Measurements from ENCODE around the gene ERC2. TPM values are rescaled to one million over a fixed set of nuclear protein-coding genes. Genes with fewer than 3 reads are reported as not detected.
A peak's percentile ranks its signal among the peaks of the same experiment; 100 is the strongest.

Gene ERC2
- polyA plus RNA-seq, 2 of the 4 experiments (the other 2 are of a cell fraction): 0.16 TPM; not detected in 1

DNA sequence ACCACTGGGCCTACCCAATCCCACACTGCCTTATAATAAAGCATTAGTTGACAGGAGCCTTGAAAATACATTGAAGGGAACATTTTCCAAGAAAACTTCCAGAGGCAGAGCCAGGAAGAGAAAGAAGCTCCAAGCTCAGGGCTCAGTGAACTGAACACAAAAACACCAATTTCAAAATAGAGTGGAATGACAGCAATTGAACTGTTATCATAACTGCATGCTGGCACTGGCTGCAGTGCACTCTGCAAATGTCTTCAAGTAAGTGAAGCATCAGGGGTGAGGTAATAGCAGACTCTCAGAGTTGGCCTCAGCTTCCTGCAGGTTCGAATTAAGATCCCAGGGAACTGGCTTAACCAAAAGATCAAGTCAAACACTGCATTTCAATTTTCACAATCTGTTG, 593.2 kb downstream of the ERC2 start:
- Histone ChIP-seq H3K4me2 (no peak overlapping the region), H3K9me3 (no peaks in the 10 kb centered on the region), H3K4me3 (no peak overlapping the region), H3K4me1 (peaks cover 11% of the 10 kb centered on the region; the same call in 1 of the 3 replicates), H3K27ac (no peak overlapping the region)
- FAIRE-seq: no peak
- ATAC-seq: no peak
- POLR2A ChIA-PET: no interaction called here
- no peak for DNase-seq (ENCODE audit: low read depth in 1 of 2, low spot score in 1 of 2)
- 30% methylated on average over 1 of the region's 1 CpG for WGBS (ENCODE audit: missing lambda C conversion rate)
- CTCF ChIA-PET: interaction anchor here (1.8 kb wide), 1 partner anchor 23 kb away, joined by 3 read pairs; no protein-coding TSS in a partner anchor
- TF ChIP-seq SREBF2 (IDR thresholded peaks at IDR 0.05) (no peak), RAD21 (conservative IDR thresholded peaks at IDR 0.05 in 1 of 2, IDR thresholded peaks at IDR 0.05 in 1 of 2) (no peak), NPAS2 (CRISPR knock-in tag; IDR thresholded peaks at IDR 0.05; ENCODE audit: borderline replicate concordance) (no peak), POLR2AphosphoS2 (conservative IDR thresholded peaks at IDR 0.05; ENCODE audit: low read length) (no peak)

DNA sequence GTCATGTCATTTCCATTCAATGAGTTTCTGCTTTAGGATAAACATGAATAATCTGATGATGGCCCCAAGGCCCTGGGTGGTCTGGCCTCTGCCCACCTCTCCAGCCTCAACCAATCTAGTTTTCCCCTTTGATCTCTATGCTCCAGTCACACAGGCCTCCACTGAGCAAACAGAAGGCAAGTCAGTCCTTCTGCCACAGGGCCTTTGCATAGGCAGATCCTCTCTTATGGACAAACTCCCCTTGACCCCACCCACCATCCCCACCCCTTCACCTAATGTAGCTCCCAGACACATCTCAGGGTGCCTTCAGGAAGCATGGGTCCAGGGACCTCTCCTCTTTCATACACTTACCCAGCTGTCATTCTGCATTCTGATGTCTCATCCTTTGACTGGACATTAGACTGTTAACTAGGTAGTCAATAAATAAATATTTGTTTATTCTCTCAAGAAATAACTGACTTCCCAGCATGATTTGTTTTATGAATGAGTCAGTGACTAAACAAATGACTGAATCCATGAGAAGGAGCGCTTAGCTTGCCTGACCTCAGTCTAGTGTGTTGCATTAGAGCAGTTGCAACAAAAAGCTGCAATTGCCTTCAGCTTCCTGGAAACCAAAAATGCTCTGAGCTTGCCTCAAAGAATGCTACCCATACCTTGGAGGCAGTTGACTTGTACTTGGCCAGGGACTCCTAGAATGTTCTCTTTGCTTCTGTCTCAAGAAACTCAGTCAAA, 594.6 kb downstream of the ERC2 start:
- no peak overlapping the region for H3K4me3 ChIP-seq
- TF ChIP-seq FOSL2 (IDR thresholded peaks at IDR 0.05) (no peak), FOSL2 (CRISPR knock-in tag; IDR thresholded peaks at IDR 0.05) (peak; percentile 66), JUNB (IDR thresholded peaks at IDR 0.05) (peak; percentile 32; the same call in 1 of the 2 replicates), BHLHE40 (IDR thresholded peaks at IDR 0.05; ENCODE audit: low read depth, low read length) (no peak), KDM1A (IDR thresholded peaks at IDR 0.05; ENCODE audit: low read depth) (no peak), RCOR1 (IDR thresholded peaks at IDR 0.05; ENCODE audit: low read depth, low read length) (no peak), EHMT2 (IDR thresholded peaks at IDR 0.05; ENCODE audit: low read depth) (no peak), CEBPB (IDR thresholded peaks at IDR 0.05) (peak; percentile 15 to 47; a peak in 1 of 4 replicates)
- TF ChIP-seq, protein P1, sequence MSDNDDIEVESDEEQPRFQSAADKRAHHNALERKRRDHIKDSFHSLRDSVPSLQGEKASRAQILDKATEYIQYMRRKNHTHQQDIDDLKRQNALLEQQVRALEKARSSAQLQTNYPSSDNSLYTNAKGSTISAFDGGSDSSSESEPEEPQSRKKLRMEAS (IDR thresholded peaks at IDR 0.05): 0 out of 2 replicates have a peak, but pooled peaks have one; percentile 15
- ATAC-seq: peak; percentile 85 to 90
- 0% methylated on average over 1 of the region's 1 CpG for WGBS (ENCODE audit: missing lambda C conversion rate)
- peak in 1 of 2 experiments; percentile 76 for DNase-seq (ENCODE audit: low read depth in 1 of 2, low spot score in 1 of 2)
- peak overlapping the region; percentile 25; the same call in 2 of the 3 replicates for H3K4me2 ChIP-seq
- CTCF ChIA-PET: interaction anchor here (1.8 kb wide), 1 partner anchor 25 kb away, joined by 3 read pairs; no protein-coding TSS in a partner anchor
- H3K9me3 ChIP-seq: no peaks in the 10 kb centered on the region
- H3K27ac ChIP-seq: 0 out of 6 replicates have a peak overlapping the region, but pooled peaks of 1 of the 2 experiments have one; percentile 47
- POLR2A ChIA-PET: no interaction called here
- H3K4me1 ChIP-seq: peaks cover 11% of the 10 kb centered on the region; the same call in 1 of the 3 replicates
- no peak for FAIRE-seq

DNA sequence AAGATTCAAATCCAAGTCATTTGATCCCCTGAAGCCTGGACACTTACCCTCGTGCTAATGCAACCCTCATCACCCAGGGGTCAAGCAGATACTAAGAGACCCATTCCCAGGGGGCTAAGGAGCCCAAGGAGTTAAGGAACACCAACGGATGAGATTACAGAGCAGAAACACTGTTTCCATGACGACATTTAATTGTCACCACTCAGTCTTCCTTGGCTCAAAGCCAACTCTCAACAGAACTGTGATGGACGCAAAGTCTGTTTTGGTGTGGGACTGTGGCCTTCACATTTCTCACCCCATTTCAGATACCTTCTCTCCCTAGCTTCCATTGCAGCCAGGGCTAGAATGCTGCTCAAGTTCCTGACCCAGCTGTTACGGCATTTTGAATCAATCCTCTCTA, 597.7 kb downstream of the ERC2 start:
- ATAC-seq (no peak), FAIRE-seq (no peak), DNase-seq (ENCODE audit: low read depth in 1 of 2, low spot score in 1 of 2) (no peak)
- Histone ChIP-seq H3K4me3 (no peak overlapping the region), H3K4me1 (peaks cover 11% of the 10 kb centered on the region; the same call in 1 of the 3 replicates), H3K27ac (no peak overlapping the region), H3K4me2 (no peak overlapping the region), H3K9me3 (no peaks in the 10 kb centered on the region)
- ChIA-PET POLR2A (no interaction called here), CTCF (interaction anchor here (1.1 kb wide), 1 partner anchor 249 kb away, joined by 4 read pairs; no protein-coding TSS in a partner anchor)
- WGBS (ENCODE audit: missing lambda C conversion rate): 41% methylated on average over 5 of the region's 5 CpGs
- TF ChIP-seq, protein P2, sequence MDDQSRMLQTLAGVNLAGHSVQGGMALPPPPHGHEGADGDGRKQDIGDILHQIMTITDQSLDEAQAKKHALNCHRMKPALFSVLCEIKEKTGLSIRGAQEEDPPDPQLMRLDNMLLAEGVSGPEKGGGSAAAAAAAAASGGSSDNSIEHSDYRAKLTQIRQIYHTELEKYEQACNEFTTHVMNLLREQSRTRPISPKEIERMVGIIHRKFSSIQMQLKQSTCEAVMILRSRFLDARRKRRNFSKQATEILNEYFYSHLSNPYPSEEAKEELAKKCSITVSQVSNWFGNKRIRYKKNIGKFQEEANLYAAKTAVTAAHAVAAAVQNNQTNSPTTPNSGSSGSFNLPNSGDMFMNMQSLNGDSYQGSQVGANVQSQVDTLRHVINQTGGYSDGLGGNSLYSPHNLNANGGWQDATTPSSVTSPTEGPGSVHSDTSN (IDR thresholded peaks at IDR 0.05): no peak
- no peak for TF ChIP-seq RCOR1 (IDR thresholded peaks at IDR 0.05; ENCODE audit: low read depth, low read length)
- no peak for TF ChIP-seq HOXB13 (CRISPR knock-in tag; IDR thresholded peaks at IDR 0.05; ENCODE audit: low read depth)
- no peak for TF ChIP-seq FOSL2 (IDR thresholded peaks at IDR 0.05)
- no peak for TF ChIP-seq FOSL2 (CRISPR knock-in tag; IDR thresholded peaks at IDR 0.05)
- no peak for TF ChIP-seq ZFP36 (IDR thresholded peaks at IDR 0.05; ENCODE audit: borderline replicate concordance, partially characterized antibody)
- TF ChIP-seq POLR2AphosphoS2 (conservative IDR thresholded peaks at IDR 0.05; ENCODE audit: low read length): no peak
- TF ChIP-seq EP300 (IDR thresholded peaks at IDR 0.05): no peak
- TF ChIP-seq, protein P3, sequence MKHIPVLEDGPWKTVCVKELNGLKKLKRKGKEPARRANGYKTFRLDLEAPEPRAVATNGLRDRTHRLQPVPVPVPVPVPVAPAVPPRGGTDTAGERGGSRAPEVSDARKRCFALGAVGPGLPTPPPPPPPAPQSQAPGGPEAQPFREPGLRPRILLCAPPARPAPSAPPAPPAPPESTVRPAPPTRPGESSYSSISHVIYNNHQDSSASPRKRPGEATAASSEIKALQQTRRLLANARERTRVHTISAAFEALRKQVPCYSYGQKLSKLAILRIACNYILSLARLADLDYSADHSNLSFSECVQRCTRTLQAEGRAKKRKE (CRISPR knock-in tag; IDR thresholded peaks at IDR 0.05; ENCODE audit: low read depth): no peak
- TF ChIP-seq, protein P4, sequence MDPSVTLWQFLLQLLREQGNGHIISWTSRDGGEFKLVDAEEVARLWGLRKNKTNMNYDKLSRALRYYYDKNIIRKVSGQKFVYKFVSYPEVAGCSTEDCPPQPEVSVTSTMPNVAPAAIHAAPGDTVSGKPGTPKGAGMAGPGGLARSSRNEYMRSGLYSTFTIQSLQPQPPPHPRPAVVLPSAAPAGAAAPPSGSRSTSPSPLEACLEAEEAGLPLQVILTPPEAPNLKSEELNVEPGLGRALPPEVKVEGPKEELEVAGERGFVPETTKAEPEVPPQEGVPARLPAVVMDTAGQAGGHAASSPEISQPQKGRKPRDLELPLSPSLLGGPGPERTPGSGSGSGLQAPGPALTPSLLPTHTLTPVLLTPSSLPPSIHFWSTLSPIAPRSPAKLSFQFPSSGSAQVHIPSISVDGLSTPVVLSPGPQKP (IDR thresholded peaks at IDR 0.05; ENCODE audit: low read depth, low read length): no peak
- TF ChIP-seq FOSB (CRISPR knock-in tag; IDR thresholded peaks at IDR 0.05): no peak
- TF ChIP-seq CBX8 (IDR thresholded peaks at IDR 0.05): no peak
- TF ChIP-seq JUN (IDR thresholded peaks at IDR 0.05): no peak
- no peak for TF ChIP-seq CHD4 (IDR thresholded peaks at IDR 0.05; ENCODE audit: borderline replicate concordance)
- TF ChIP-seq ZNF302 (CRISPR knock-in tag; IDR thresholded peaks at IDR 0.05): no peak
- TF ChIP-seq HOXB5 (CRISPR knock-in tag; IDR thresholded peaks at IDR 0.05): no peak
